GM10248 (cell line): Measurements from ENCODE around the gene FLOT1.

Experiments
- CTCF ChIA-PET: fragments of 300-600 bp; sonication (Branson Sonifier 250); formaldehyde crosslinking; extraction: SDS; loops from one replicate; lab custom pipeline; 2021; ENCODE audit warnings: antibody characterized with exemption; lab: Yijun Ruan, JAX
- POLR2A ChIA-PET: fragments of 350-650 bp; sonication (Branson Sonifier 250); formaldehyde crosslinking; extraction: SDS; loops from one replicate; lab custom pipeline; 2020; ENCODE audit warnings: antibody characterized with exemption; lab: Yijun Ruan, JAX
- DNase-seq: peaks from one replicate; pipeline ENCODE4 v3.0.0; 2012; ENCODE audit errors: extremely low spot score
- TF ChIP-seq, protein P1 (sequence below): IDR thresholded peaks from 2 replicates; pipeline ENCODE4 v1.5.1; 2012; ENCODE audit warnings: mild to moderate bottlenecking, low read depth; ENCODE audit errors: extremely low read depth, missing control alignments, control extremely low read depth

The FLOT1 gene

DNA sequence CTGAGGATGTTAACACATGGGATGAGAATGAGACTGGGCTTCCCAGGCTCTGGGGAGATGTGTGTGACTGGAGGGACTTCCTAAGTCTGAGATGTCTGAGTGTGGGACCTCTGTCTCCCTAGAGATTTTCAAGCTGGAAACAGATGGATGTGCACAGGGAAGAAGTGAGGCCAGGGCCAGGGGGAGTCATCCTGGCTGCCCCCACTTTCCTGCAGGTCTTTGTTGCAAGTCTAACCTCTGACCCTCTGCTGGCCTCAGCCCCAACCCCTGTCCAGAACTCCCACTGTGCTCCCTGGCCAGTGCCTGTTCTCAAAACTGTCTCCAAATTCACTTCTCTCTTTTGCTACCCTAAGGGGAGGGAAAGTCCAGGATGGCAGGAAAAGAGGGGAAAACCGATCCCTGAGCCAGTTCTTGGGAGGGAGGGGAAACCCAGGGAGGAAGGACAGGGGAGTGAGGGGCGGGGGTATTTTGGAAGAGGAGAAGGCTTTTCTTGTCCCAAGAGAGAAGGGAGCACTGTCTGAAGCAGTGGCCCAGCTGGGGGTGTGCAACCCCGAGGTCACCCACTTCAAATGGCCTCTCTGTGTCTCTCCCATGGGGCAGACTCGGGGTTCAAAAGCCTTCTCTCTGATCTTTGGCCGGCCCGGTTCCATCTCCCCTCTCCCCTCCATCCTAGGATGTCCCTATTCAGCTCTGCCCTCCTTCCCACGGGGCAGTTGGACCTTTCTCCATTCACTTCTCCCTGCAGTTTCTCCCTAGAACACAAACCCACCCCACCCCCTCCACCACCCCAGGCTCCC, 59.1 kb downstream of the FLOT1 start:
- TF ChIP-seq, protein P1, sequence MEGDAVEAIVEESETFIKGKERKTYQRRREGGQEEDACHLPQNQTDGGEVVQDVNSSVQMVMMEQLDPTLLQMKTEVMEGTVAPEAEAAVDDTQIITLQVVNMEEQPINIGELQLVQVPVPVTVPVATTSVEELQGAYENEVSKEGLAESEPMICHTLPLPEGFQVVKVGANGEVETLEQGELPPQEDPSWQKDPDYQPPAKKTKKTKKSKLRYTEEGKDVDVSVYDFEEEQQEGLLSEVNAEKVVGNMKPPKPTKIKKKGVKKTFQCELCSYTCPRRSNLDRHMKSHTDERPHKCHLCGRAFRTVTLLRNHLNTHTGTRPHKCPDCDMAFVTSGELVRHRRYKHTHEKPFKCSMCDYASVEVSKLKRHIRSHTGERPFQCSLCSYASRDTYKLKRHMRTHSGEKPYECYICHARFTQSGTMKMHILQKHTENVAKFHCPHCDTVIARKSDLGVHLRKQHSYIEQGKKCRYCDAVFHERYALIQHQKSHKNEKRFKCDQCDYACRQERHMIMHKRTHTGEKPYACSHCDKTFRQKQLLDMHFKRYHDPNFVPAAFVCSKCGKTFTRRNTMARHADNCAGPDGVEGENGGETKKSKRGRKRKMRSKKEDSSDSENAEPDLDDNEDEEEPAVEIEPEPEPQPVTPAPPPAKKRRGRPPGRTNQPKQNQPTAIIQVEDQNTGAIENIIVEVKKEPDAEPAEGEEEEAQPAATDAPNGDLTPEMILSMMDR: no peak
- ChIA-PET CTCF (interaction anchor here (1.0 to 18.8 kb wide), 4 partner anchors 9 to 162 kb away, joined by 3 to 776 read pairs (median 9); partner anchors contain the start of genes DHX16, MDC1 and TUBB), POLR2A (no interaction called here)
- no peak for DNase-seq

- peak; percentile 81 for DNase-seq
- TF ChIP-seq, protein P1: no peak
- CTCF ChIA-PET: interaction anchor here (1.0 to 18.8 kb wide), 5 partner anchors 8 to 163 kb away, joined by 3 to 776 read pairs (median 15); partner anchors contain the start of genes DHX16, MDC1, NRM and TUBB
- POLR2A ChIA-PET: interaction anchor here (1.0 to 1.7 kb wide), 2 partner anchors 35 to 68 kb away, joined by 5 to 8 read pairs; partner anchors contain the start of gene MDC1
These were observed 60.1 kb downstream of the FLOT1 start for GRCh38 chr6:30682143-30683117.

- DNase-seq: no peak
- ChIA-PET CTCF (interaction anchor here (1.1 to 18.8 kb wide), 4 partner anchors 9 to 200 kb away, joined by 3 to 776 read pairs (median 40); partner anchors contain the start of genes DHX16, MDC1, NRM and TUBB), POLR2A (interaction anchor here (1.0 to 1.7 kb wide), 2 partner anchors 35 to 67 kb away, joined by 5 to 8 read pairs; partner anchors contain the start of gene MDC1)
- TF ChIP-seq, protein P1: no peak
These were observed 60.7 kb downstream of the FLOT1 start for GRCh38 chr6:30681766-30682142.

GRCh38 chr6:30679765-30680535, 62.5 kb downstream of the FLOT1 start:
- TF ChIP-seq, protein P1: no peak
- DNase-seq: no peak
- ChIA-PET CTCF (interaction anchor here (0.7 to 18.8 kb wide), 30 partner anchors 10 to 400 kb away, joined by 3 to 776 read pairs (median 5); partner anchors contain the start of genes C6orf136, MDC1, MRPS18B and NRM), POLR2A (interaction anchor here (1.2 kb wide), 2 partner anchors 43 to 64 kb away, joined by 3 to 7 read pairs; no protein-coding TSS in a partner anchor)

- TF ChIP-seq, protein P1: peak; percentile 99
- DNase-seq: peak; percentile 84
- CTCF ChIA-PET: interaction anchor here (0.6 to 18.8 kb wide), 47 partner anchors 9 to 408 kb away, joined by 3 to 776 read pairs (median 4); partner anchors contain the start of genes C6orf136, MDC1, MRPS18B and NRM
- POLR2A ChIA-PET: interaction anchor here (0.6 to 1.2 kb wide), 3 partner anchors 43 to 64 kb away, joined by 4 to 7 read pairs (median 5); no protein-coding TSS in a partner anchor
These were observed 63.3 kb downstream of the FLOT1 start for GRCh38 chr6:30678964-30679726.
